ENCODE results near the gene UNC5B.

- TF ChIP-seq CTCF (IDR thresholded peaks at IDR 0.05) (no peak), POLR2A (IDR thresholded peaks at IDR 0.05) (no peak)
These were observed 89.1 kb downstream of the UNC5B start for GRCh38 chr10:71301371-71301916.
